Endothelial cell of umbilical vein (primary cell): ENCODE measurements around the gene COLQ. TPM values are rescaled to one million over a fixed set of nuclear protein-coding genes. Genes with fewer than 3 reads are reported as not detected.

Experiments used
- BruUV-seq: library from RNA; stranded (reverse); fragments of 400-500 nt; replicated peaks from 2 replicates; lab custom pipeline; 2021; lab: Mats Ljungman, UMichigan
- CTCF ChIA-PET: fragments of 300-600, 350-600 bp; sonication (Branson Sonifier 250); formaldehyde crosslinking; loops from one replicate; lab custom pipeline; 2021; ENCODE audit warnings: antibody characterized with exemption, inconsistent platforms; lab: Charles Lee
- POLR2A ChIA-PET: fragments of 300-600, 350-600 bp; sonication (Branson Sonifier 250); formaldehyde crosslinking; loops from one replicate; lab custom pipeline; 2021; ENCODE audit warnings: antibody characterized with exemption, inconsistent platforms; lab: Charles Lee
- DNase-seq: peaks from one replicate; pipeline ENCODE4 v3.0.0-alpha.2; 2011; ENCODE audit warnings: low read depth, low spot score
- FAIRE-seq: peaks from 2 replicates; lab custom pipeline; 2011; peaks lifted over from hg19 to GRCh38; lab: Jason Lieb, UNC
- H2AFZ ChIP-seq: 2 replicates; pipeline ENCODE4 v1.6.0; 2012; ENCODE audit warnings: low read depth, low read length, control low read depth, inconsistent platforms
- H3K27ac ChIP-seq: 2 replicates; pipeline ENCODE4 v1.5.1; 2011; ENCODE audit warnings: low read depth, mild to moderate bottlenecking, control low read depth, low read length, moderate library complexity; ENCODE audit not compliant: insufficient read depth
- H3K27me3 ChIP-seq, 2 experiments: 2 replicates each; pipeline versions ENCODE4 v1.6.0 to v1.6.1; 2011; ENCODE audit warnings: low read length in 2 of 2, mixed read lengths in 1 of 2; ENCODE audit not compliant: control insufficient read depth in 2 of 2, insufficient read depth in 2 of 2
- H3K36me3 ChIP-seq, 2 experiments: 2 replicates in 1 of 2; 3 replicates in 1 of 2; pipeline ENCODE4 v1.5.1; 2011; ENCODE audit warnings: low read length in 2 of 2, mild to moderate bottlenecking in 1 of 2, moderate library complexity in 1 of 2; ENCODE audit not compliant: control insufficient read depth in 2 of 2, insufficient read depth in 2 of 2; ENCODE audit errors: extremely low read depth in 1 of 2
- H3K4me1 ChIP-seq: 3 replicates; pipeline ENCODE4 v1.5.1; 2011; ENCODE audit warnings: mild to moderate bottlenecking, low read length; ENCODE audit not compliant: control insufficient read depth, insufficient read depth; ENCODE audit errors: extremely low read depth
- H3K4me2 ChIP-seq: 2 replicates; pipeline ENCODE4 v1.6.1; 2011; ENCODE audit warnings: low read length, control low read depth, mixed read lengths; ENCODE audit not compliant: insufficient read depth
- H3K4me3 ChIP-seq, 3 experiments: fragments of 200-600 bp in 1 of 3; sonication (generic), shearing (Covaris generic) in 1 of 3; replicated peaks in 1 of 3; 2 replicates each; pipeline ENCODE4 v1.5.1; 2011 to 2016; ENCODE audit warnings: control low read depth in 3 of 3, low read length in 3 of 3, mild to moderate bottlenecking in 2 of 3, inconsistent platforms in 1 of 3, low read depth in 1 of 3, moderate library complexity in 1 of 3; ENCODE audit not compliant: insufficient read depth in 1 of 3
- H3K79me2 ChIP-seq: 2 replicates; pipeline ENCODE4 v1.6.0; 2012; ENCODE audit warnings: low read length, inconsistent platforms; ENCODE audit not compliant: control insufficient read depth, insufficient read depth
- H3K9ac ChIP-seq: replicated peaks from 2 replicates; pipeline ENCODE3; 2011; ENCODE audit warnings: low read length, control low read depth; ENCODE audit not compliant: insufficient read depth; ENCODE audit errors: extremely low read depth
- H3K9me1 ChIP-seq: replicated peaks from 3 replicates; pipeline ENCODE4 v1.6.0; 2011; ENCODE audit warnings: mild to moderate bottlenecking, low read length; ENCODE audit not compliant: control insufficient read depth, insufficient read depth; ENCODE audit errors: extremely low read depth
- H3K9me3 ChIP-seq: replicated peaks from 2 replicates; pipeline ENCODE4 v1.5.1; 2012; ENCODE audit warnings: low read length, inconsistent platforms; ENCODE audit not compliant: control insufficient read depth, insufficient read depth
- H4K20me1 ChIP-seq: replicated peaks from 2 replicates; pipeline ENCODE3; 2011; ENCODE audit warnings: mild to moderate bottlenecking, low read length; ENCODE audit not compliant: control insufficient read depth, insufficient read depth; ENCODE audit errors: extremely low read depth
- EZH2 ChIP-seq: IDR thresholded peaks from 2 replicates; pipeline ENCODE4 v1.6.1; 2012; ENCODE audit warnings: borderline replicate concordance, low read depth, mild to moderate bottlenecking, moderate library complexity, low read length, inconsistent platforms; ENCODE audit not compliant: severe bottlenecking
- FOS ChIP-seq: IDR thresholded peaks from 2 replicates; pipeline ENCODE4 v1.6.1; 2011; ENCODE audit warnings: mild to moderate bottlenecking, low read length, moderate library complexity, borderline replicate concordance; ENCODE audit not compliant: insufficient read depth
- GATA2 ChIP-seq: IDR thresholded peaks from 2 replicates; pipeline ENCODE4 v1.7.0; 2011; ENCODE audit warnings: low read depth, mild to moderate bottlenecking, moderate library complexity, mixed read lengths, low read length; ENCODE audit not compliant: insufficient read length, insufficient read depth
- JUN ChIP-seq: IDR thresholded peaks from 2 replicates; pipeline ENCODE4 v1.6.1; 2011; ENCODE audit warnings: borderline replicate concordance, low read depth; ENCODE audit not compliant: insufficient read length, insufficient read depth
- MYC ChIP-seq: IDR thresholded peaks from one replicate; pipeline ENCODE4 v1.6.1; 2011; ENCODE audit warnings: mild to moderate bottlenecking, low read depth, low read length
- POLR2A ChIP-seq: IDR thresholded peaks from 2 replicates; pipeline ENCODE4 v1.6.1; 2012; ENCODE audit warnings: low read depth, mild to moderate bottlenecking, control low read depth, low read length
- POLR2AphosphoS5 ChIP-seq: IDR thresholded peaks from 2 replicates; pipeline ENCODE4 v1.6.1; 2012; ENCODE audit warnings: low read depth, mild to moderate bottlenecking, control low read depth, low read length, moderate library complexity; ENCODE audit not compliant: insufficient read depth
- dilution Hi-C: fragments of 300-500 bp; cut with MboI; formaldehyde crosslinking; loops from one replicate; pipeline ENCODE4 v1.15.0; 2019; ENCODE audit warnings: low sequenced_read_pairs; ENCODE audit not compliant: extremely low pct_ligation_motif_present
- intact Hi-C: fragments of 100-400 bp; cut with micrococcal nuclease; formaldehyde crosslinking; loops from one replicate; pipeline ENCODE4 v1.10.0; 2022
- polyA plus RNA-seq, 4 experiments: library from polyadenylated mRNA; depleted of rRNA in 3 of 4; stranded (reverse) in 3 of 4; unstranded in 1 of 4; fragments of >200 nt; gene quantifications; 2 replicates each; pipeline versions ENCODE4 v1.2.1 to v1.2.3, GENCODE V29; 2011 to 2012; ENCODE audit warnings: missing spikeins in 1 of 4
- total RNA-seq: library from RNA; stranded (reverse); gene quantifications from 2 replicates; pipeline ENCODE4 v1.2.3, GENCODE V29; 2021
- TF ChIP-seq, protein P1 (sequence below), 2 donors: IDR thresholded peaks; 1 replicate in 1 of 2; 2 replicates in 1 of 2; pipeline ENCODE4 v1.5.1; 2011; ENCODE audit warnings: low read length in 2 of 2, mild to moderate bottlenecking in 2 of 2, moderate library complexity in 2 of 2, control low read depth in 1 of 2, inconsistent platforms in 1 of 2, low read depth in 1 of 2; ENCODE audit not compliant: insufficient read depth in 1 of 2; ENCODE audit errors: extremely low read depth in 1 of 2

COLQ gene
- total and polyA plus RNA-seq, 2 donors (not counting 3 experiments of a cell fraction or from before 2014, with no cell fraction given), result 2.0 to 2.3 TPM

DNA sequence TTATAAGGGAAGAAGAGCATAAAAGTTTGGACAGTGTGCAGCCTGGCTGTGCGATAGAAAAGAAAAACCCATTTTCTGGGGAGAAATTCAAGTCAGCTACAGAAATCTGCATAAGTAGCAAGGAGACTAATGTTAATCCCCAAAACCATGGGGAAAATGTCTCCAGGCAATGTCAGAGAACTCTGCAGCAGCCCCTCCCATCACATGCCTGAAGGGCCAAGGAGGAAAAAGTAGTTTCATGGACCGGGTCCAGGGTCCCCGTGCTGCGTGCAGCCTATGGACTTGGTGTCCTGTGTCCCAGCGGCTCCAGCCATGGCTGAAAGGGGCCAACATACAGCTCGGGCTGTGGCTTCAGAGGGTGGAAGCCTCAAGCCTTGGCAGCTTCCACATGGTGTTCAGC is 28.3 kb upstream of the COLQ start:
- FAIRE-seq (no peak), DNase-seq (no peak)
- ChIA-PET POLR2A (no interaction called here), CTCF (interaction anchor here (1.3 kb wide), 1 partner anchor 348 kb away, joined by 3 read pairs; no protein-coding TSS in a partner anchor)
- H3K27me3 ChIP-seq, result no peaks in the 10 kb centered on the region
- intact Hi-C loops (no loop called here), dilution Hi-C loops (no loop called here)
- H3K9ac ChIP-seq, result no peak overlapping the region
- H3K9me3 ChIP-seq, result no peaks in the 10 kb centered on the region
- no peak overlapping the region for H3K27ac ChIP-seq
- H3K4me1 ChIP-seq, result no peaks in the 10 kb centered on the region
- H3K4me3 ChIP-seq, result no peak overlapping the region
- no peak overlapping the region for H2AFZ ChIP-seq
- BruUV-seq, result no TSS peak
- peaks cover 0 to 1% of the 10 kb centered on the region in 2 experiments for H3K36me3 ChIP-seq
- no peaks in the 10 kb centered on the region for H3K9me1 ChIP-seq
- no peaks in the 10 kb centered on the region for H4K20me1 ChIP-seq
- TF ChIP-seq POLR2AphosphoS5, result no peak
- no peak for TF ChIP-seq EZH2
- TF ChIP-seq JUN, result no peak
- TF ChIP-seq POLR2A, result no peak
- TF ChIP-seq MYC, result no peak
- TF ChIP-seq GATA2, result no peak
- no peak for TF ChIP-seq FOS
- TF ChIP-seq, protein P1, sequence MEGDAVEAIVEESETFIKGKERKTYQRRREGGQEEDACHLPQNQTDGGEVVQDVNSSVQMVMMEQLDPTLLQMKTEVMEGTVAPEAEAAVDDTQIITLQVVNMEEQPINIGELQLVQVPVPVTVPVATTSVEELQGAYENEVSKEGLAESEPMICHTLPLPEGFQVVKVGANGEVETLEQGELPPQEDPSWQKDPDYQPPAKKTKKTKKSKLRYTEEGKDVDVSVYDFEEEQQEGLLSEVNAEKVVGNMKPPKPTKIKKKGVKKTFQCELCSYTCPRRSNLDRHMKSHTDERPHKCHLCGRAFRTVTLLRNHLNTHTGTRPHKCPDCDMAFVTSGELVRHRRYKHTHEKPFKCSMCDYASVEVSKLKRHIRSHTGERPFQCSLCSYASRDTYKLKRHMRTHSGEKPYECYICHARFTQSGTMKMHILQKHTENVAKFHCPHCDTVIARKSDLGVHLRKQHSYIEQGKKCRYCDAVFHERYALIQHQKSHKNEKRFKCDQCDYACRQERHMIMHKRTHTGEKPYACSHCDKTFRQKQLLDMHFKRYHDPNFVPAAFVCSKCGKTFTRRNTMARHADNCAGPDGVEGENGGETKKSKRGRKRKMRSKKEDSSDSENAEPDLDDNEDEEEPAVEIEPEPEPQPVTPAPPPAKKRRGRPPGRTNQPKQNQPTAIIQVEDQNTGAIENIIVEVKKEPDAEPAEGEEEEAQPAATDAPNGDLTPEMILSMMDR (IDR thresholded peaks at IDR 0.05; ENCODE audit: extremely low read depth in 1 of 2, insufficient read depth in 1 of 2, low read depth in 1 of 2, low read length in 2 of 2), result no peak
- no peaks in the 10 kb centered on the region for H3K79me2 ChIP-seq
- no peak overlapping the region for H3K4me2 ChIP-seq
